HEK293 (cell line): ENCODE measurements around the gene EPHB1.

ENCODE experiments used
- CTCF ChIA-PET: fragments of 350-600 bp; formaldehyde crosslinking; extraction: SDS; loops from one replicate; lab custom pipeline; 2021; ENCODE audit warnings: antibody characterized with exemption; lab: Yijun Ruan, JAX
- POLR2A ChIA-PET: fragments of 300-600 bp; formaldehyde crosslinking; extraction: SDS; loops from one replicate; lab custom pipeline; 2020; ENCODE audit warnings: antibody characterized with exemption, inconsistent platforms; lab: Yijun Ruan, JAX
- H3K27ac ChIP-seq: fragments of 200-500 bp; sonication (Bioruptor generic); 2 replicates; pipeline ENCODE4 v1.5.1; 2014; ENCODE audit warnings: low read depth, low read length, control low read depth, inconsistent platforms; ENCODE audit errors: extremely low read depth
- H3K36me3 ChIP-seq, 2 experiments: fragments of 200-500 bp in 1 of 2; sonication (Bioruptor generic) in 1 of 2; 1 replicate in 1 of 2; 2 replicates in 1 of 2; pipeline ENCODE4 v1.5.1; 2014 to 2017; ENCODE audit warnings: inconsistent platforms in 2 of 2, low read length in 2 of 2; ENCODE audit not compliant: control insufficient read depth in 2 of 2, insufficient read depth in 1 of 2
- H3K4me1 ChIP-seq: fragments of 200-500 bp; sonication (Bioruptor generic); 2 replicates; pipeline ENCODE4 v1.5.1; 2014; ENCODE audit warnings: mild to moderate bottlenecking, low read length, inconsistent platforms; ENCODE audit not compliant: control insufficient read depth, insufficient read depth
- H3K4me3 ChIP-seq: 2 replicates; pipeline ENCODE4 v1.5.1; 2011; ENCODE audit warnings: low read depth, mild to moderate bottlenecking, control low read depth, low read length, moderate library complexity
- H3K9me3 ChIP-seq: fragments of 200-500 bp; sonication (Bioruptor generic); 2 replicates; pipeline ENCODE4 v1.5.1; 2014; ENCODE audit warnings: low read depth, low read length, inconsistent platforms; ENCODE audit not compliant: control insufficient read depth, insufficient read depth
- GFI1B ChIP-seq: fragments of 450-650 bp; formaldehyde crosslinking; IDR thresholded peaks from 2 replicates; pipeline ENCODE4 v1.5.1; 2016; ENCODE audit warnings: missing biosample characterization, missing genetic modification characterization
- HOXD13 ChIP-seq: sonication (generic); formaldehyde crosslinking; IDR thresholded peaks from 2 replicates; pipeline ENCODE4 v1.8.0; 2022; ENCODE audit warnings: missing genetic modification reagents, borderline replicate concordance
- REST ChIP-seq: fragments of 450-650 bp; formaldehyde crosslinking; IDR thresholded peaks from 2 replicates; pipeline ENCODE4 v1.5.1; 2016; ENCODE audit warnings: missing biosample characterization, missing genetic modification characterization
- ZNF202 ChIP-seq: fragments of 450-650 bp; formaldehyde crosslinking; IDR thresholded peaks from 2 replicates; pipeline ENCODE4 v1.5.1; 2016; ENCODE audit warnings: missing biosample characterization, missing genetic modification characterization, borderline replicate concordance
- ZNF223 ChIP-seq: fragments of 450-650 bp; formaldehyde crosslinking; IDR thresholded peaks from 2 replicates; pipeline ENCODE4 v1.5.1; 2016; ENCODE audit warnings: missing biosample characterization, missing genetic modification characterization
- ZNF292 ChIP-seq: fragments of 450-650 bp; formaldehyde crosslinking; IDR thresholded peaks from 2 replicates; pipeline ENCODE4 v1.5.1; 2016; ENCODE audit warnings: low read depth, missing biosample characterization, missing genetic modification characterization, borderline replicate concordance
- ZNF350 ChIP-seq: fragments of 450-650 bp; formaldehyde crosslinking; IDR thresholded peaks from 2 replicates; pipeline ENCODE4 v1.5.0; 2017; ENCODE audit warnings: missing biosample characterization, mild to moderate bottlenecking, missing genetic modification characterization
- ZNF366 ChIP-seq: fragments of 450-650 bp; formaldehyde crosslinking; conservative IDR thresholded peaks from 2 replicates; pipeline ENCODE4 v1.5.1; 2016; ENCODE audit warnings: missing biosample characterization, missing genetic modification characterization
- ZNF398 ChIP-seq: fragments of 450-650 bp; formaldehyde crosslinking; IDR thresholded peaks from 2 replicates; pipeline ENCODE4 v1.5.1; 2017; ENCODE audit warnings: missing biosample characterization, missing genetic modification characterization
- ZNF433 ChIP-seq: fragments of 450-650 bp; formaldehyde crosslinking; IDR thresholded peaks from 2 replicates; pipeline ENCODE4 v1.5.1; 2016; ENCODE audit warnings: missing biosample characterization, missing genetic modification characterization, low read depth
- ZNF560 ChIP-seq: fragments of 450-650 bp; formaldehyde crosslinking; IDR thresholded peaks from 2 replicates; pipeline ENCODE4 v1.5.1; 2017; ENCODE audit warnings: missing biosample characterization, missing genetic modification characterization, borderline replicate concordance
- ZNF571 ChIP-seq: fragments of 450-650 bp; formaldehyde crosslinking; IDR thresholded peaks from 2 replicates; pipeline ENCODE4 v1.5.0; 2017; ENCODE audit warnings: missing biosample characterization, missing genetic modification characterization
- ZNF660 ChIP-seq: fragments of 450-650 bp; IDR thresholded peaks from 2 replicates; pipeline ENCODE4 v1.5.1; 2018; ENCODE audit warnings: missing biosample characterization, mild to moderate bottlenecking, missing genetic modification characterization
- ZNF701 ChIP-seq: fragments of 450-650 bp; formaldehyde crosslinking; IDR thresholded peaks from 2 replicates; pipeline ENCODE4 v1.5.1; 2016; ENCODE audit warnings: missing biosample characterization, missing genetic modification characterization
- ZNF785 ChIP-seq: fragments of 450-650 bp; formaldehyde crosslinking; IDR thresholded peaks from 2 replicates; pipeline ENCODE4 v1.5.1; 2016; ENCODE audit warnings: missing biosample characterization, missing genetic modification characterization
- TF ChIP-seq, protein P1 (sequence below): fragments of 450-650 bp; formaldehyde crosslinking; IDR thresholded peaks from 2 replicates; pipeline ENCODE4 v1.5.1; 2016; ENCODE audit warnings: missing biosample characterization, missing genetic modification characterization
- TF ChIP-seq, protein P2 (sequence below): fragments of 450-650 bp; formaldehyde crosslinking; IDR thresholded peaks from 2 replicates; pipeline ENCODE4 v1.5.1; 2016; ENCODE audit warnings: missing biosample characterization, missing genetic modification characterization
- TF ChIP-seq, protein P3 (sequence below): fragments of 450-650 bp; formaldehyde crosslinking; IDR thresholded peaks from 2 replicates; pipeline ENCODE4 v1.5.1; 2016; ENCODE audit warnings: missing biosample characterization, missing genetic modification characterization, borderline replicate concordance

EPHB1 gene

DNA sequence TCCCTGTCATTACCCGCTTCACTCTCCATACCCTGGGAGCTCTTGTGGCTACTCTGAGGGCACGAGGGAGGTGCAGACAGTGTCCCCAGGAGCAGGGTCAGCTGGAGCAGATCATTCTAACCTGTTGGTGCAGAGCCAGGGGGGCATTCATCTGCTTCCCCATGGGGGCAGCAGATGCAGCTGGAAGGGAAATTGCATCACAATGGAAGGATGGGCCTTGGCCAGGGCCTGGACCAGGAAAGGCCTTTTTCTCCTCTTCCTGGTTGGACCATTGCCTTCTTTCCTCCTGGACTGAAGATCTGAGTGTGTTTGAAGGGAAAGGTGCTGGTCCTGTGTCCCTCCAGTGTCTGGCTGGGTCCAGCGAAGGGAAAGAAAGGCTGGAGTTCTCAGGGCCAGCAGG lies 55.7 kb downstream of the EPHB1 start:
- Histone ChIP-seq H3K4me1 (no peaks in the 10 kb centered on the region), H3K9me3 (no peaks in the 10 kb centered on the region), H3K36me3 (no peaks in the 10 kb centered on the region), H3K4me3 (no peak overlapping the region), H3K27ac (no peak overlapping the region)
- TF ChIP-seq ZNF202 = no peak
- no peak for TF ChIP-seq GFI1B (tag by site-specific recombination)
- TF ChIP-seq ZNF785 (tag by site-specific recombination) = no peak
- TF ChIP-seq ZNF292 (tag by site-specific recombination) = no peak
- no peak for TF ChIP-seq ZNF433
- no peak for TF ChIP-seq HOXD13
- TF ChIP-seq, protein P1, sequence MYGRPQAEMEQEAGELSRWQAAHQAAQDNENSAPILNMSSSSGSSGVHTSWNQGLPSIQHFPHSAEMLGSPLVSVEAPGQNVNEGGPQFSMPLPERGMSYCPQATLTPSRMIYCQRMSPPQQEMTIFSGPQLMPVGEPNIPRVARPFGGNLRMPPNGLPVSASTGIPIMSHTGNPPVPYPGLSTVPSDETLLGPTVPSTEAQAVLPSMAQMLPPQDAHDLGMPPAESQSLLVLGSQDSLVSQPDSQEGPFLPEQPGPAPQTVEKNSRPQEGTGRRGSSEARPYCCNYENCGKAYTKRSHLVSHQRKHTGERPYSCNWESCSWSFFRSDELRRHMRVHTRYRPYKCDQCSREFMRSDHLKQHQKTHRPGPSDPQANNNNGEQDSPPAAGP (tag by site-specific recombination) = no peak
- TF ChIP-seq ZNF398 (tag by site-specific recombination) = no peak
- TF ChIP-seq ZNF350 (tag by site-specific recombination) = no peak
- TF ChIP-seq ZNF366 (tag by site-specific recombination) = no peak
- TF ChIP-seq ZNF571 (tag by site-specific recombination) = no peak
- no peak for TF ChIP-seq ZNF223
- no peak for TF ChIP-seq REST
- TF ChIP-seq, protein P2, sequence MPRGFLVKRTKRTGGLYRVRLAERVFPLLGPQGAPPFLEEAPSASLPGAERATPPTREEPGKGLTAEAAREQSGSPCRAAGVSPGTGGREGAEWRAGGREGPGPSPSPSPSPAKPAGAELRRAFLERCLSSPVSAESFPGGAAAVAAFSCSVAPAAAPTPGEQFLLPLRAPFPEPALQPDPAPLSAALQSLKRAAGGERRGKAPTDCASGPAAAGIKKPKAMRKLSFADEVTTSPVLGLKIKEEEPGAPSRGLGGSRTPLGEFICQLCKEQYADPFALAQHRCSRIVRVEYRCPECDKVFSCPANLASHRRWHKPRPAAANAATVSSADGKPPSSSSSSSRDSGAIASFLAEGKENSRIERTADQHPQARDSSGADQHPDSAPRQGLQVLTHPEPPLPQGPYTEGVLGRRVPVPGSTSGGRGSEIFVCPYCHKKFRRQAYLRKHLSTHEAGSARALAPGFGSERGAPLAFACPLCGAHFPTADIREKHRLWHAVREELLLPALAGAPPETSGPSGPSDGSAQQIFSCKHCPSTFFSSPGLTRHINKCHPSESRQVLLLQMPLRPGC (tag by site-specific recombination) = no peak
- TF ChIP-seq ZNF701 = no peak
- TF ChIP-seq ZNF660 = no peak
- TF ChIP-seq ZNF560 (tag by site-specific recombination) = no peak
- TF ChIP-seq, protein P3, sequence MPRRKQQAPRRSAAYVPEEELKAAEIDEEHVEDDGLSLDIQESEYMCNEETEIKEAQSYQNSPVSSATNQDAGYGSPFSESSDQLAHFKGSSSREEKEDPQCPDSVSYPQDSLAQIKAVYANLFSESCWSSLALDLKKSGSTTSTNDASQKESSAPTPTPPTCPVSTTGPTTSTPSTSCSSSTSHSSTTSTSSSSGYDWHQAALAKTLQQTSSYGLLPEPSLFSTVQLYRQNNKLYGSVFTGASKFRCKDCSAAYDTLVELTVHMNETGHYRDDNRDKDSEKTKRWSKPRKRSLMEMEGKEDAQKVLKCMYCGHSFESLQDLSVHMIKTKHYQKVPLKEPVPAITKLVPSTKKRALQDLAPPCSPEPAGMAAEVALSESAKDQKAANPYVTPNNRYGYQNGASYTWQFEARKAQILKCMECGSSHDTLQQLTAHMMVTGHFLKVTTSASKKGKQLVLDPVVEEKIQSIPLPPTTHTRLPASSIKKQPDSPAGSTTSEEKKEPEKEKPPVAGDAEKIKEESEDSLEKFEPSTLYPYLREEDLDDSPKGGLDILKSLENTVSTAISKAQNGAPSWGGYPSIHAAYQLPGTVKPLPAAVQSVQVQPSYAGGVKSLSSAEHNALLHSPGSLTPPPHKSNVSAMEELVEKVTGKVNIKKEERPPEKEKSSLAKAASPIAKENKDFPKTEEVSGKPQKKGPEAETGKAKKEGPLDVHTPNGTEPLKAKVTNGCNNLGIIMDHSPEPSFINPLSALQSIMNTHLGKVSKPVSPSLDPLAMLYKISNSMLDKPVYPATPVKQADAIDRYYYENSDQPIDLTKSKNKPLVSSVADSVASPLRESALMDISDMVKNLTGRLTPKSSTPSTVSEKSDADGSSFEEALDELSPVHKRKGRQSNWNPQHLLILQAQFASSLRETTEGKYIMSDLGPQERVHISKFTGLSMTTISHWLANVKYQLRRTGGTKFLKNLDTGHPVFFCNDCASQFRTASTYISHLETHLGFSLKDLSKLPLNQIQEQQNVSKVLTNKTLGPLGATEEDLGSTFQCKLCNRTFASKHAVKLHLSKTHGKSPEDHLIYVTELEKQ = no peak
- POLR2A ChIA-PET = no interaction called here
- CTCF ChIA-PET = no interaction called here
